22Rv1 (cell line): ENCODE results near the gene SND1.

Experiments used
- ZFX ChIP-seq: fragments of 450-650 bp; IDR thresholded peaks from 2 replicates; pipeline ENCODE4 v1.6.1; 2017; ENCODE audit warnings: antibody characterized with exemption, borderline replicate concordance
- TF ChIP-seq, protein P1 (sequence below): fragments of 450-650 bp; IDR thresholded peaks from 2 replicates; pipeline ENCODE4 v1.5.1; 2017; ENCODE audit warnings: mild to moderate bottlenecking

DNA sequence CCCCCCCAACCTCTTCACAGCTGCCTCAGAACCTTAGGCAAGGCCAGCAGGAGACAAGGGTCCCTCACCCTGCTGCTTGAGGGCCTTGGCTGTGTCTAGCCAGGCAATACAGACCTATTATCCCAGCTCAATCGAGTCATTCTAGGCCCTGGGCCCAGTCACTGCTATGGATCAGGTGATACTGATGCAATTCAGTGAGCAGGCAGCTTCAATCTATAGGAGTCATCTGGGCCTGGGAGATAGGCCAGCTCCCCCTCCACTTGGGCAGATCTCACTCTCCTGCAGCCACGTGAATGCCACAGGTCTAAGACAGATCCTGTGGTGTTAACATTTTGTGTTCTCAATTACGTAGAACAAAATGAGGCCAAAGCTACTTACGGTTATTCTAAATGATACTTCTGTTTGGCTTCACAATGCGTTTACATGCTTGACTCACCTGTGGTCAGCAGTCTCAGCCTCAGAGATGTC, 447.2 kb downstream of the SND1 start:
- TF ChIP-seq, protein P1, sequence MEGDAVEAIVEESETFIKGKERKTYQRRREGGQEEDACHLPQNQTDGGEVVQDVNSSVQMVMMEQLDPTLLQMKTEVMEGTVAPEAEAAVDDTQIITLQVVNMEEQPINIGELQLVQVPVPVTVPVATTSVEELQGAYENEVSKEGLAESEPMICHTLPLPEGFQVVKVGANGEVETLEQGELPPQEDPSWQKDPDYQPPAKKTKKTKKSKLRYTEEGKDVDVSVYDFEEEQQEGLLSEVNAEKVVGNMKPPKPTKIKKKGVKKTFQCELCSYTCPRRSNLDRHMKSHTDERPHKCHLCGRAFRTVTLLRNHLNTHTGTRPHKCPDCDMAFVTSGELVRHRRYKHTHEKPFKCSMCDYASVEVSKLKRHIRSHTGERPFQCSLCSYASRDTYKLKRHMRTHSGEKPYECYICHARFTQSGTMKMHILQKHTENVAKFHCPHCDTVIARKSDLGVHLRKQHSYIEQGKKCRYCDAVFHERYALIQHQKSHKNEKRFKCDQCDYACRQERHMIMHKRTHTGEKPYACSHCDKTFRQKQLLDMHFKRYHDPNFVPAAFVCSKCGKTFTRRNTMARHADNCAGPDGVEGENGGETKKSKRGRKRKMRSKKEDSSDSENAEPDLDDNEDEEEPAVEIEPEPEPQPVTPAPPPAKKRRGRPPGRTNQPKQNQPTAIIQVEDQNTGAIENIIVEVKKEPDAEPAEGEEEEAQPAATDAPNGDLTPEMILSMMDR, result no peak
- TF ChIP-seq ZFX, result no peak
